Thoracic aorta (tissue), 2 donors: ENCODE measurements around the gene TSPAN1. TPM values are rescaled to one million over a fixed set of nuclear protein-coding genes. Genes with fewer than 3 reads are reported as not detected.

Experiments used
- ATAC-seq: fragments of 150-250 bp; one replicate; pipeline ENCODE4 v1.8.0; 2017; ENCODE audit warnings: low read depth; ENCODE audit not compliant: insufficient number of reproducible peaks, low FRiP score
- DNase-seq: peaks from one replicate; pipeline ENCODE4 v3.0.0-alpha.2; 2020; ENCODE audit warnings: low spot score
- H3K27ac ChIP-seq, 2 donors: fragments of 200-600 bp; sonication (generic); 1 replicate in 1 of 2; 2 replicates in 1 of 2; pipeline ENCODE4 v1.5.1; 2016; ENCODE audit warnings: mild to moderate bottlenecking in 2 of 2, moderate library complexity in 2 of 2
- H3K27me3 ChIP-seq: fragments of 200-600 bp; sonication (generic); replicated peaks from 2 replicates; pipeline ENCODE4 v1.6.0; 2016; ENCODE audit warnings: mild to moderate bottlenecking; ENCODE audit not compliant: insufficient read depth
- H3K36me3 ChIP-seq: fragments of 200-600 bp; sonication (generic); one replicate; pipeline ENCODE4 v1.5.1; 2016
- H3K4me1 ChIP-seq, 2 donors: fragments of 200-600 bp; sonication (generic); 1 replicate in 1 of 2; 2 replicates in 1 of 2; pipeline versions ENCODE4 v1.5.1 to v1.6.0; 2016; ENCODE audit warnings: low read depth in 2 of 2, mild to moderate bottlenecking in 1 of 2; ENCODE audit not compliant: control insufficient read depth in 1 of 2
- H3K4me3 ChIP-seq: fragments of 200-600 bp; sonication (generic); 2 replicates; pipeline ENCODE4 v1.5.1; 2016; ENCODE audit warnings: mild to moderate bottlenecking
- H3K9me3 ChIP-seq: fragments of 200-600 bp; sonication (generic); 2 replicates; pipeline ENCODE4 v1.5.1; 2016
- CTCF ChIP-seq: fragments of 200-600 bp; sonication (generic); IDR thresholded peaks from one replicate; pipeline ENCODE4 v1.5.1; 2019; ENCODE audit warnings: antibody characterized with exemption
- total RNA-seq, 2 donors: library from RNA; depleted of rRNA; stranded (reverse); fragments of >200 nt; gene quantifications; one replicate each; pipeline versions ENCODE4 v1.1.0 to v1.2.3, GENCODE V29; 2016

TSPAN1 gene
- total RNA-seq, 2 donors from 2014 or later = 3.1 to 7.0 TPM

DNA sequence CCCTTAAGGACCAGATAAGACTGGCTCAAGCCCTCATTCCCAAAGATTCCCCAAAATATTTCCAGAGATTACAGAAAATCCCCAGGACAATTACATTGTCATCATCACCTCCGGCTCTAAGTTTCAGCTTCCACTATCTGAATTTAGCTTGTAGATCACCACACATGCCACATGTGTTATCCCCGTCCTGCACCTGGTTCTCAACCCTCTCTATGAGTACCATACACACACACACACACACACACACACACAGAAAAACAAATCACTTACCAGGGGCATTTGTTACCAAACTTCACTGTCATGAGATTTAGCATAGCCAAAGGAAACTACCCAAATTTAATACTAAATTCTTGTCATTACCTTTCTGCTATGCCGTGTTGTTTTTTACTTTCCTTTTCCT lies 15.4 kb upstream of the TSPAN1 start:
- Histone ChIP-seq H3K27ac (no peak overlapping the region), H3K27me3 (no peaks in the 10 kb centered on the region), H3K36me3 (no peaks in the 10 kb centered on the region), H3K9me3 (no peaks in the 10 kb centered on the region), H3K4me3 (no peak overlapping the region), H3K4me1 (no peaks in the 10 kb centered on the region)
- DNase-seq = no peak
- no peak for ATAC-seq
- TF ChIP-seq CTCF = no peak

DNA sequence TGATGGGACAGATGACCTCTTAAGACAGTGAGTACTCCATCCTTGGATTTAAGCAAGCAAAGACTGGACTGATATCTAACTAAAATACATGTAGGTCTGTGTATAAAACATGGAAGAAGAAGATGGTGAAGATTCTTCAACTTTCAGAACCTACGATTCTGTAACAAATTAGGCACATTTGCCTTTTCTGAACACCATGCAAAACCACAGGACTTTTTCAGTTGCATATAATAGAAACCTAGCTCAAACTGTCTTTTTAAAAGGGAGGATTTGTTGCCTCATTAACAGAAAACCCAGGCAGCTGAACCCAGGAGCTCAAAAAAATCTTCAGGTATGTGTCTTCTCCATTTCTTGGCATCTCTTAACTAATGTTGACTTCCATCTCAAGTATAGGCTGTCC lies 14.7 kb upstream of the TSPAN1 start:
- Histone ChIP-seq H3K4me1 (no peaks in the 10 kb centered on the region), H3K27ac (no peak overlapping the region), H3K27me3 (no peaks in the 10 kb centered on the region), H3K9me3 (no peaks in the 10 kb centered on the region), H3K4me3 (no peak overlapping the region), H3K36me3 (no peaks in the 10 kb centered on the region)
- no peak for TF ChIP-seq CTCF
- DNase-seq (no peak), ATAC-seq (no peak)

DNA sequence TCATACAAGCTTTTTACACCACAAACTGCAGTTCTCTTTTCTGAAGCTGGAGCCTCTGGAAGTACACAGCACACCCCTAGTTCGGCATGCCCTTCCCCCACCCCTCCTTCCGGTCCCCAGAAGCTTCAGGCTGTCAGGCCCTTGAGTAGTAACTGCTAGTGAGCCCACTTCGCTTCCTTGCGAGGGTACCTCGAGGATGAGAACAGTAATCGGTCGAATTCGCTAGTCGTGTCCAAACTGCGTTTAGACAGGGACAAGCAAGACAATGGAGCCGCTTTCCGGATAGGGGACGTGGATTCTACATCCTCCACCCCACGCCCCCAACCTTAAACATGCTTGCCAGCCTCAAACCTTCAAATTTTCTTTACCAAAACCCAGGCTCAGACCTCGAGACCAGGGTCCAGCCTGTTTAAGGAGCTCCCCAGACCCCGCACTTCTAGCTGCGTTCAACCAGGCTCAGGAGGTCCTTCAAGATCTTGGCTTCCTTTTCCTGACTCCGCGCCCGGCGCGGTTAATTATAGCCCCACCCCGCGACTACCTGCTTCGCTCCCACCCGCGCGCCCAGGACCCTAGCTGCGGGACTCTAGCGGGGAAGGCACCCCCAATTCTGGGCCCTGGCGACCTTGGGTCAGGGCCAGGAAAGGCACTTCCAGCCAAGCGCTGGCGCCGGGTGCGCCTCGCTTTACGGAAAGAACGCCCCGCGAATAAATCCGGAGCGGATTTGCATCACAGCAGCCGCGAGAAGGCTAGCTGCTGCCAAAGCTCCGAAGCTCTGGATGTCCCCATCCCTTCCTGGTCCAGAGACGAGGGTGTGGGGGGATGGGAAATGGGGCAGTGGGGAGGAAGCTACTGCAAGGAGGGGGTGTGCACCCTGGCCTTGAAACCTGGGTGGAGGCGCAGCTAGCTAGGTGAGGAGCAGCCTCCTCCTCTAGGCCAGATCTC lies 8.1 kb upstream of the TSPAN1 start:
- TF ChIP-seq CTCF = no peak
- ATAC-seq (no peak), DNase-seq (no peak)
- H3K4me1 ChIP-seq = peaks cover 0 to 14% of the 10 kb centered on the region in 2 donors
- H3K27me3 ChIP-seq = no peaks in the 10 kb centered on the region
- no peak overlapping the region for H3K27ac ChIP-seq
- no peaks in the 10 kb centered on the region for H3K9me3 ChIP-seq
- no peaks in the 10 kb centered on the region for H3K36me3 ChIP-seq
- peak overlapping the region; percentile 79 for H3K4me3 ChIP-seq

DNA sequence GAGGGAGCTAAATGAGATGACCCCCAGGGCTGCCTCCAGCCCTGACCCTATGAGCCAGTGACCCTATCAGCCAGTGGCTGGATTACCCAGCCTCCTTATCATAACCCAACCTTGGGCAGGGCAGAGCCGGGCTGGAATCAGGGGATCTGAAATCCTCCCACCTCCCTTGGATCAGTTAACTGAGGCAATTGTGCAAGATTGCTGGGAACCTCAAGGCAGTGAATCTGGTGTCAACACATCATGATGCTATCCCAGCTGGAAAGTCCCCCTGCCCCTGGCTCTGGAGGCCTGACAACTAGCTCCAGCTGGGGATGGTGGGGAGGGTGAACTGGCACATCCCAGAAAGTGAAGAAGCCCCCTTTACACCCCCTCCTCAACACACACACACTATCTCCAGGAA lies 6.4 kb upstream of the TSPAN1 start:
- Histone ChIP-seq H3K9me3 (no peaks in the 10 kb centered on the region), H3K27ac (no peak overlapping the region), H3K36me3 (no peaks in the 10 kb centered on the region), H3K4me3 (no peak overlapping the region), H3K4me1 (peaks cover 0 to 20% of the 10 kb centered on the region in 2 donors), H3K27me3 (no peaks in the 10 kb centered on the region)
- TF ChIP-seq CTCF = no peak
- ATAC-seq (no peak), DNase-seq (no peak)

DNA sequence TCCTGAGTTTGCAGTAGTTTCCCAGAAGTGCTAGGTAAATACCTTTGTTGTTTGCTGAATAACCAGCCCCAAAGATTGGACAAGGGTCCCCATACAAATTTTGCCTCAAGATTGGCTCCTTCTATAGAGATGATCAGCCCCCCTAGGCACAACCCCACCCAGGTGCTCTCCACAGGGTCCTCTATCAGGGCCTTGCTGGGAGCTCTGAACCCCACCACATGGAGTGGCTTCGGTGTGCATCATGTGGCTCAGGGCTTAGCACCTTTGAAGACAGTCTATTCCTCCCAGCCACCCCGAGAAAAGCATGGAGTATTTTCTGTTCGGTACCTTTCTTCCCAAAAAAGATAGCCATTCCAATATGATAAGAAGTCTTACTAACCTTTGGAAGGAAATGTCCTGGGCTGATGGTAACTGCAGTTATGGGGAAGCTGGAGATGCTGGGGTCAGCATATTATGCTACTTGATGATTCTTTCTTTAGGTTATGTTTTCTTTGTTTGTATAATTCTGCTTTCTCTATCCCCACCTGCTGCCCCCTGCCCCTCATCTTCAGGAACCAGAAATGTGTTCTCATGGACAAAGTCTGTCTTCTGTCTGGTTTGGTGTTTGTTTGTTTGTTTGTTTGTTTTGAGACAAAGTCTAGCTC lies 5.0 kb upstream of the TSPAN1 start:
- Histone ChIP-seq H3K36me3 (no peaks in the 10 kb centered on the region), H3K27ac (no peak overlapping the region), H3K9me3 (no peaks in the 10 kb centered on the region), H3K27me3 (no peaks in the 10 kb centered on the region), H3K4me3 (no peak overlapping the region), H3K4me1 (peaks cover 12 to 34% of the 10 kb centered on the region in 2 donors)
- no peak for DNase-seq
- ATAC-seq = no peak
- TF ChIP-seq CTCF = no peak
